Brain pericyte (primary cell): ENCODE data around the gene RFWD3.
"Not testable (repeated sequence)": the region's sequence is repeated elsewhere in the genome, so short reads cannot be mapped to it uniquely, and the experiment has no call there.

Experiments used
- DNase-seq: peaks from one replicate; pipeline ENCODE4 v3.0.0-alpha.2; 2012; ENCODE audit warnings: low read depth, low spot score

RFWD3 gene

DNA sequence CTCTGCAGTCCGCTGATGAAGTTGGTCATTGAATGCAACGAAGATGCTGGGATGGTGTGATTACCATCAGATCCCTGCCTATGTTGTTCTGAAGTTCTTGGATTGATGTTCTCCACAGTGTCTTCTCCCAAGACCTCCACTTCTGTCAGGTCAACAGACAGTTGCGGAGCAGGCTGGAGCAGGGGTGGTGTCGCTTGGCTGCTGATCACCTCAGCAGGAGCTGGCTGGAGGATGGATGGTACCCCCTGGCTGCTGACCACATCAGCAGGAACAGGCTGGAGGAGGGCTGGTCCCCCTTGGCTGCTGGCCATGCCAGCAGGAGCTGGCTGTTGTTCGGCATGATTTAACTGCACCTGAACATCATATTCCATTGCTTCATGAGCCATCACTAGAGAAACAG lies 5.6 kb downstream of the RFWD3 start:
- DNase-seq = no peak

DNA sequence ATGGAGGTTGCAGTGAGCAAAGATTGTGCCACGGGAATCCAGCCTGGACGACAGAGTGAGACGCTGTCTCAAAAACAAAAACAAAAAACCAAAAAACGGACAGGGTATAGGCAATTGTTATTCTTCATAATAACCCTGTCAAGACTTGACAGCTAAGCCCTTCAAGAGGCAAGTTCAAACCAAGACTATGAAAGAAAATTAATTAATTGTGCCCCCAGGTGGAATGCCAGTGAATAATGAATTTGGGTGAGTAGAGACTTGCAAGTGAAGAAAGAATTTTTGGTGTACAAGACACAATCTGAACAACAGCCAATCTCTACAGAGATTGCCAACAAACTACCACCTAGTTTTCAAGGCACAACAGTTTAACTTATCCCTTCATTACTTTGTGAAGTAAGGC lies 6.3 kb downstream of the RFWD3 start:
- no peak for DNase-seq

DNA sequence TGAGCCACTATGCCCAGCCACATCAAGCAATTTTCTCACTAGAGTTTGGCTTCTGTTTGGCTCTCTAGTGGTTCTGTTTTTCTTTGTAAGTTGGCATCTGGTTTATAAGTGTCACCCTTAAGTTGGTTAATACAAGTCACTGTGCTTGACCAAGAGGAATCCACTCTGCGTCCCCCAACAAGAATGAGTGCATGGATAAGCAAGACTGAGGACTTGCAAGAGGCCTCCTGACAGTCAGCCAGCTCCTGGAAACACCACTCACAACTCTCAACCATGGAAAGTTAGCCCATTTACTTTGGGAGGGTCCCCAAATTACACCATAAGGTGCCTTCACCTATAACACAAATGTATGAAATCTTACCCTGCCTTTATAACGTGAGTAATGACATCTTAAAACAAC lies 7.6 kb downstream of the RFWD3 start:
- no peak for DNase-seq

DNA sequence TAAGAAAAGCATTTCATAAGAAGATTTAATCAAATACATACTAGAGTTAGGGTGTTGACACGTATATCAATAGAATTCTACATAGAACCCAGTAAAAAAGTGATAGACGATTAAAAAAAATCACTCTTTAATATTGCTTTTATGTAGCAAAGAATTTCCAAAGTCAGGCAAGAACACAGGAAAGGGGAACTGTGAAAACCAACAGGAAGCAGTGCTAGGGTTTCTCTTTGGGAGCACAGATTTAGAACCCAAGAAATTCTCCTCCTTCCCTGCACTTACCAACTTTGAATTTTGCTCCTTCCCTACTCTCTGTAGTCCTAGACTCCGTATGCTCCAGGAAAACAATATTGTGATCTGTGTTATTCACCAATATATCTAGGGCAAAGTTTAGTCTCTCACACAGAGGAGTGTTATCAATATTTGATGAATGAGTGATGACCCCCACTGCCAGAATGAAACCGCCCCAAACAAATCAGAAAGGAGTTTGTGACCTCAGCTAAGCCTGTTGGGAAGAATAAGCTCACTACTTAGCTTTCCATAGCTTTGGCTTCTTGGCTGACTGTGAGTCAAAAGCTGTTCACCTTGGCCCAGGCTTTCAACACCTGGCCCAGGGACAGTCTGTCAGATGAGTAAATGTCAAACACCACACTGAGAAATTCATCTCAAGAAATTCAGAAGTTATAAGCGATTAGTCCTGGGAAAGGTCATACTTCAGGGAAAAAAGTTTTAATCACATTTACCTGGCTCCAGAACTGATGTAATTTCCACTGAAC lies 8.6 kb downstream of the RFWD3 start:
- no peak for DNase-seq

DNA sequence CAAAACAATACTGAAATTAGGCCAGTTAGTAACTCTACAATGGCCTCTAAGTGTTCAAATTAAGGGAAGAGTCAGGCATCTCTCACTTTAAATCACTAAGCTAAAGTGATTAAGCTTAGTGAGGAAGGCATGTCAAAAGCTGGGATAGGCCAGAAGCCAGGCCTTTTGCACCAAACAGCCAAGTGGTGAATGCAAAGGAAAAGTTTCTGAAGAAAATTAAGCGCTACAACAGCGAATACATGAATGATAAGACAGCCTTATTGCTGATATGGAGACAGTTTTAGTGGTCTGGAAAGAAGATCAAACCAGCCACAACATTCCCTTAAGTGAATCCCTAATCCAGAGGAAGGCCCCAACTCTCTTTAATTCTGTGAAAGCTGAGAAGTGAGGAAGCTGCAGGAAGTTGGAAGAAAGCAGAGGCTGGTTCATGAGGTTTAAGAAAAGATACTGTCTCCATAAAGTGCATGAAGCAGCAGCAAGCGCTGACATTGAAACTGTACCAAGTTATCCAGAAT lies 12.1 kb downstream of the RFWD3 start:
- no peak for DNase-seq

DNA sequence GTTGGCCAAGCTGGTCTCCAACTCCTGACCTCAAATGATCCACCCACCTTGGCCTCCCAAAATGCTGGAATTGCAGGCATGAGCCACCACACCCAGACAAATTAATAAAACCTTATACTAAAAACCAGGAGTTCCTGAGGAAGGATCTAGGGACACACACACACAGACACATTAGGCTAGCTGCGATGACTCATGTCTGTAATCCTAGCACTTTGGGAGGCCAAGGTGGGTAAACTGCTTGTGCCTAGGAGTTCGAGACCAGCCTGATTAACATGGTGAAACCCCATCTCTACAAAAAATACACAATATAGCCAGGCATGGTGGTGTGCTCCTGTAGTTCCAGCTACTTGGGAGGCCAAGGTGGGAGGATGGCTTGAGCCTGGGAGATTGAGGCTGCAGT lies 13.8 kb downstream of the RFWD3 start:
- DNase-seq = not testable (repeated sequence)

DNA sequence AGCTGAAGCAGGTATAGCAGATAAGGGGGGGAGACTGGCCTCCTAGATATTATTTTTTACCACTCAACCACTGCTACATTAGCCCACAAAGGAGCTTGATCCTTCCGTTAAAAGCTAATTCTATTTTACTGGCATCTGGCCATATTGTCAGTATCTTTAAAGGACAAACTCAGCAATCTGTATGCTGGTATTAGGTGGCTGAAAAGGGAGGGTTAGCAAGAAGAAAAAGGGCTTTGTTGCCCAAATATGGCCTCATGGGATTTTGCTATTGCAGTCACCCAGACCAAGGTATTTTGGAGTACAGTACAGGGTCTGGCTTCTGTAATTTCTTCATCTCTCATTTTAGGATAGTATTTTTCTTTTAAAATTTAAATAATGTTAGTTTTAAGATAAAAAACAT lies 14.4 kb downstream of the RFWD3 start:
- no peak for DNase-seq

DNA sequence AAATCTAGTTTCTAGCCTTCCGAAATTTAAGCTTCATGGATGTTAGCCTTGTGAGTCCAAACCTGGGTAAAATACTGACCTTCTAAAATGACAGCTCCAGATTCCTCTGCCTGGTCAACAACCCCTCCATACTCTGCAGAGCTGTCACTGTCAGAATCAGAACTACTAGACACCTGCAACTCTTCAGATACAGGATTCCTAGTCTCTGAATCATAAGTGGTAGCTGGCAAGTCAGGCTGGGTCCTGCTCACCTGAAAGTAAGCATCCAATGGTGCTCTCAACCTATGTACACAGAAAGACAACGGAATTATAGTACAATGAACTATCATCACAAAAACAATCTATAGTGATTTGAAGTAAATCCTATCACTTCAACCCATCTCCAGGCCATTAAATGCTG lies 14.8 kb downstream of the RFWD3 start:
- no peak for DNase-seq

DNA sequence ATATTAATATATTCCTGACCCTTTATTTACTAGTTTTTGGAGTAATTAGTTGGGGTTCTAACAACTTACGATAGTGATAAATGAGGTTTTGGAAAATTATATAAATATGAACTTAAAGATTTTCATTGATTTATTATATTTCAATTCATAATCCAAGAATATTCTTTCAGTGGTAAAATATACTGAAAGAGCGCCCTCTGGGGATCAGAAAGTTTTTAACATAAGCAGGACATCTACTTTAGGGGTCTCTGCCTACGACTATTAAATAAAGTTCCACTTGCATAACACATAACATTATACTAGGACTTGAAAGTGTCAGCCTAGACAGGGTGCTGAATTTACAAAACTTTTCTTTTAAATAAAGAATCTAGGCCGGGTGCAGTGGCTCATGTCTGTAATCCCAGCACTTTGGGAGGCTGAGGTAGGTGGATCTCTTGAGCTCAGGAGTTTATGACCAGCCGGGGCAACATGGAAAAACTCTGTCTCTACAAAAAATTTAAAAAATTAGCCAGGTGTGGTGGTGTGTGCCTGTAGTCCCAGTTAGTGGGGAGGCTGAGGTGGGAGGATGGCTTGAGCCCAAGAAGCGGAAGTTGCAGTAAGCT lies 15.6 kb downstream of the RFWD3 start:
- DNase-seq = no peak

DNA sequence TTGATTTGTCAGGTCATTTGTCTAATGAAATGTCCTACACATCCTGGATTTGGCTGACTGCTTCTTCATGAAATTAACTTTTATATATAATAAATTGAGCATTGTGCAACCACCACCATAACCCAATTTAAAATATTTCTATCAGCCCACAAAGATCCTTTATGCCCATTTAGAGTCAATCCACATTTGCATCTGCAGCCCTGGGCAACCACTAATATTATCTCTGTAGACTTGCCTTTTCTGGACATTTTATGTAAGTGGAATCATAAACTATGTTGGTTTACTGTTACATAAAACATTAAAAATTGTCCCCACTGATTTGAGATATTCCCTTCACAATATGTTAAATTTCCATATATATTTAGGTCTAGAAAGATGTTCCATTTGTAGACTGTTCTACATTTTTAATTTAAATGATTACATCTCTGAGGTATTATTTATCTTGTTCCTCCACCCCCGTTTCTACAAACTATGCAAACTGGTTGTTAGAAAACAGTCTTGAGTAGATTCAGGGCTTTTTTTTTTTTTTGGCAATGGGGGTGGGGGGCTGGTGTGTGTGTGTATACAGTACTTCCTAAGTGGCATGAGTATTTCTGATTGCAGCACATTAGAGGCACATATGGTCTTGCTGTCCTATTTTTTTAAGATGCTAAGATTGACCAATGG lies 16.7 kb downstream of the RFWD3 start:
- no peak for DNase-seq

DNA sequence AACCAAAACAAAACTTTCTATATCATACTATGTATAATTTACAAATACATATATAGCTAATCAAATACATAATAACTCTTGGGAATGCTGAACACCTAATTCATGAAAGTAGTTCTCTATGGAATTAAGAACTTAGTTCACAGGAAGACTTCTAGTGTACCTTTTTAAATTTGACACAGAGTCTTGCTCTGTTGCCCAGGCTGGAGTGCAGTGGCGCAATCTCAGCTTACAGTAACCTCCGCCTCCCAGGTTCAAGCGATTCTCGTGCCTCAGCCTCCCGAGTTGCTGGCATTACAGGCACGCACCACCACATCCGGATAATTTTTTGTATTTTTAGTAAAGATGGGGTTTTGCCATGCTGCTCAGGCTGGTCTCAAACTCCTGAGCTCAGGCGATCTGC lies 24.7 kb downstream of the RFWD3 start:
- DNase-seq = no peak

DNA sequence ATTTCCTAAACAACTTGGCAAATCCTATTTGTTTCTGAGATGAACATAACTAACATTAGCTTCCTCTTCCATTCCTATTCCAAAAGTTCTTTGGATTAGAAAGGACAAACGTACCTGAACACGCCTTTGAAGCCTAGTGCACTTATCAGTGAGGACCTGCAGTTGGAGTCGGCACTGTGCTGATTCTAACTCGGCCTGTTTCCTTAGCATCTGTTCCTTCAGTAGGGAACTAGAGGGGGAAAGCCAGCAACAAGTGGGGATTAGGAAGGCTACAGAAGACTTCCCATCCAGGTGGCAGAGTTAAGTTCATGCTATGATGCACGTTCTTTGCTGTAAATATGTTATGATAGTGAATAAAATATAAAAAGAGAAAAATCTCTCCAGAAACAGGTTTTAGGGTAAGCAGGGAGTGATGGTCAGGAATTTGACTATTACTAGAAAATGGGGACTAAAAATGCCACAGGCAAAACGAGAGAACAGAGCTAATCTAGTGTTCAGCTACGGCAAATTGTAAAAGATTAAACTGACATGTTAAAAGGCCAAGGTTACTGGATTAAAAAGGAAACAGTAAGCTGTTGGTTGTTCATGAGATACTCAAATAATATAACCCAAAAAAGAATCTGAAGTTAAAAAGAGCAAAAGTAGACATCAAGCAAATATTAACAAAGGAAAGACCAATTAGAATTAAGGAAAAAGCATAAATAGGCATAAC lies 28.8 kb downstream of the RFWD3 start:
- DNase-seq = no peak

DNA sequence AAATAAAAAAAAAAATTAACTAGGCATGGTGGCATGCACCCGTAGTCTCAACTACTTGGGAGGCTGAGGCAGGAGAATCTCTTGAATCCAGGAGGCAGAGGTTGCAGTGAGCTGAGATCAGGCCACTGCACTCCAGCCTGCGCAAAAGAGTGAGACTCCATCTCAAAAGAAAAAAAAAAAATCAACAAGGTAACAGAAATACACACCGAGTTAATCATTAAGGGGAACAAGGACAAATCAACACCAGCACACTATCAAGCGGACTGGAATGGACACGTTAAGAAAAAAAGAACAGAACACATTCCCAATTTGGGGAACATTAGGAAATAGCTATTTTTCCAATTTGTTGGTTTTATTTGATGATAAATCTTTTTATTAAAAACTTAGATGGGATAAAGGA lies 31.4 kb downstream of the RFWD3 start:
- no peak for DNase-seq

DNA sequence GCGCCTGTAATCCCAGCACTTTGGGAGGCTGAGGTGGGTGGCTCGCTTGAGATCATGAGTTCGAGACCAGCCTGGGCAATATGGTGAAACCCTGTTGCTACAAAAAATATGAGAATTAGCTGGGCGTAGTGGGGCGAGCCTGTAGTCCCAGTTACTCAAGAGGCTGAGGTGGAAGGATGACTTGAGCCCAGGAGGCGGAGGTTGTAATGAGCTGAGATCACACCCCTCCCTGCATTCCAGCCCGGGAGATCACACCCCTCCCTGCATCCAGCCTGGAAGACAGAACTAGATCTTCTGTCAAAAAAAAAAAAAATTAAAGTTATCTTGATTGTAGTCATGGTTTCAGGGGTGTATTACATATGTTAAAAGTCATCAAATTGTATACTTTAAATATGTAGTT lies 33.0 kb downstream of the RFWD3 start:
- DNase-seq = no peak

DNA sequence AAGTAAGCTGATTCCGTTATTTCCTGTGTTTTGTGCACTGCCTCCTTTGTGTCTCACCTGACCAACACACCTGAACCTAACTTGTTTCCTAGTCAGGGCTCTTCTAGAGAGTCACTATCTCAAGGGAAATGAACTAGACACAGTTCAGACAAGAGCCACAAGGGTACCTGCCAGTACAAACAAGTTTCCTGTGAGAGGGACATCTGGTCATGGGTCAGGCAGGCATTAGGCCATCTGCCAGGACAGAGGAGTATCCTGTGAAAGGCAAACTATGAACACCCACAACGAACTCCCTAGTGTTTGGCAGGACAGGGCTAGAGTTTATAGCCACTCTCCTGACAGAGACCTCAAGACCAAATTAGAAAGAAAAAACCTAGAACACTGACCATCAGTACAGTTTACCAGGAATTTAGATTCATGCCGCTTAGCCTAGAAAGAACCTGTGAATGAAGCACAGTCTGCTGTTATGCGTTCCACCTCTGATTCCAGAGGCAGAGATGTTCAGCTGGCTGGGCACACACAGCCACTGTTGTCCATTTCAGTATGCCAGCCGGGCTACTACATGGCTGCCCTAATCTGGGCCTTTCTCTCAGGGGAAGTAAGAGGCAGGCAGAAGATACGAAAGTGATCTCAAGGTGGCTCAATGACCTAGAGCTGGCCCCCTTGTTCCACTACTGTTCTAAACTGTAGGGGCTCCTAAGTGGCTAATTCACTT lies 39.0 kb downstream of the RFWD3 start:
- DNase-seq = no peak

DNA sequence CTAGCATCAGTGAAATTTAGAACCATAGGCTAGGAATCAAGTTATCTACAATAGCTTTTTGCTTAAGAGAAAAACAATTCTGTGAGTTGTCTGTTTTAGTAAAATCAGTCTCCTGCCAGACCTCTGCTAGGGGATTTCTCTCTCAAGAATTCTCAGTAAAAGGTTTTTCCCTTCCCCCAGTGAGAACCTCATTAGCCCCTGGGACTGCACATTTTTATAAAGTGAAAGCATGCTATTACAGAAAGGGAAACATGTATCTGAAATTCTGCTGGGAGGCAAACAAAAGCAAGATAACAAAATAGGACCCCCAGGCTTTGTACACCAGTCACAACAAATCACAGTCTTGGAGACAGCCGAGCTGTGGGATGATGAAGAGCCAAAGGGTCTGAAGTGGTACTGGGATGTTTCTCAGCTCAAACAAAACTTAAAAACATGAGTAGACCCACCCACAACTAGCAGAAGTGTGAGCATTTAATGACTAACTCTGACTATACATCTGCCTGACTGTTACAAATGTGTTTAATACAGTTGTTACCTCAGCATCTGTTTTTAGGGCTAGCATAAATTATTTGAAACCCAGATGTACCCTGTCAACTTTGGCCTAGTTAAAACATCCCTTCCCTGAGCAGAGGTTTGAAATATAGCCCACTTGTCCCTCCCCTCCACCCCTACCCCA lies 39.8 kb downstream of the RFWD3 start:
- no peak for DNase-seq

DNA sequence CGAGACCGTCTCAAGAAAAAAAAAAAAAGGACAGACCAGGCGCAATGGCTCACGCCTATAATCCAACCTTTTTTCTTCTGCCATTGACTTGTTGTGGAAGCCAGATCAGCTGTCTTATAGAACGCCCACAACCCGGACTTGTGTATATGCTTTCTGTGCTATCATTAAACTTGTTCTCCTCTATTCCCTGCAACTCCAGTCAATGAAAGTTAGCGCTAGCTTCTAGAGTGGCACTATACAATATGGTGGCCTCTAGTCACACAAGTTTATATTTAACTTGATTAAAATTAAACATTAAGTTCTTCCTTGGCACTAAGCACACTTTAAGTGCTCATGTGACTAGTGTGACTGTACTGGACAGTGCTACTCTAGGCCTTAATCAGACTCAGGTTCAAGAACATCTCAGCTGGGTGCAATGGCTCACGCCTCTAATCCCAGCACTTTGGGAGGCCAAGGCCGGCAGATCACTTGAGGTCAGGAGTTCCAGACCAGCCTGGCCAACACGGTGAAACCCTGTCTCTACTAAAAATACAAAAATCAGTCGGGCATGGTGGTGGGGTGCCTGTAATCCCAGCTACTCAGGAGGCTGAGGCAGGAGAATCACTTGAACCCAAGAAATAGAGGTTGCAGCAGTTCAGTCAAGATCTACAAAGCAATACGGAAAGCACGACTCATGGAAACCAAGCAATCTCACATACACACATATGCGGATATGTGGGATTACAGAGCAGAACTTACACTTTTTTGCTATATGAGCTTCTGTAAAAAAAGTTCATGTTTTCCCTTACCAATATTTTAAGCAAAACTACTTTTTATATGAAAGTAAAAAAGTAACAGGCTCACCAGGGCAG lies 41.0 kb downstream of the RFWD3 start:
- DNase-seq = no peak

DNA sequence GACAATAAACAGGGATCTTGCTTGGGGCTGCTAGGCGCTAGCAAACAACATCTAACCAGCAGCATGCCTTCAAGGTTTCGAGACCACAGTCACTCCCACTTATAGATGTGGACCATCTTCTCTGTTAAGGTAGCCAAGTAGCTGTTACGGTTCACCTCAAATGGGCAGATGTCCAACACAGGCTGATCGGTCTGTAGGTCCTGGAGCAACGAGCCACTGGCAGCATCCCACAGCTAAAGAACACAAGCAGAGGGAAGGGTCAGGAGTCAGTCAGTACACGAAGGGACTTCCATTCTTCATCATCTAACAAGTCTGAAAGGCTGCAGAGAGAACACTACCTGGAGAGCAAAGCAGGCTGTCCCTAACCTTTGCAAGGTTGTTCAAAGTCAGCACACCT lies 42.8 kb downstream of the RFWD3 start:
- no peak for DNase-seq

DNA sequence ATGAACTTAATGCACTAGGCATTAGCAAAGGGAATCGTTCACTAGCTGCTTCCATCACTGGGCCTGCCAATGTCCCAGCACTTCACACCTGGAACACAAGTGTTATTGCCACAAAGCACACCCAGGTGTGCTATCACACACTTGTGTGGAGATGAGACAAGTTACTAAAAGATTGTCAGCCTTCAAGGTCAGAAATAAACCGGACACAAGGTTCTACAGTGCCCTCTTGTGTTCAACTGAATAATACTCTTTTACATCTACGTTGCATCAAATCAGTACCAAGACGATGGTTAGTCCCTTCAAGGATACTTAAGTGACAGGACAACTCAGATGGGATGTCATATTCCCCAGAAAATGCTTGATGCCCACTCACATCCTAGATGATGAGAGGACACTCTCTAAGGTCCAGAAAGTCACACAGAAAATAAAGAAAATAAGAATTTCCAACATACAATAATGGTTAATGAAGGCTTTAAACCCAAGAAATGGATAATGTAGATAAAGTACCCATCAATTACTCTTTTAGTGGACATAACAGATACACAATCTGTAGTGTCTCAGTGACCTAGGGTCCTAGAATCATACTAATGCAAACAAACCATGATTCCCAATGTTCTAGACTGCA lies 43.4 kb downstream of the RFWD3 start:
- DNase-seq = peak; percentile 27

DNA sequence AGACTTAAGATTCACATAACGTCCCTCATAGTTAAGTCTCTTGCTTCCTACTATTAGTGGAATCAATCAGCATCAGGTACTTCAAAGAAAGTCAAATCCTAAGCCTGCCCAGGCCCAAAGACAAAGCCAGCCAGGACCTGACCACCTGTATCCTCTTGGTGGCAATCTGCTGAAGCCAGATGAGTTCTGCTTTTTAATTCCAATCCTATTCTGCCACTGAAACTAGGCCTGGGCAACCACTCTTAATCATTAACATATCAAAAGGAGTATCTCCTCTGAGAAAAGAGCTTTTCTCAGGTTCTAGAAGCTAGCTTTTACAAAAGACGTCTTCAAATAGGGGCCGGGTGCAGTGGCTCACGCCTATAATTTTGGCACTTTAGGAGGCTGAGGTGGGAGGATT lies 44.7 kb downstream of the RFWD3 start:
- DNase-seq = no peak
